Cardiac septum (tissue), 1 donor: ENCODE measurements around the gene SARS2. TPM values are rescaled to one million over a fixed set of nuclear protein-coding genes. Genes with fewer than 3 reads are reported as not detected.
"Not testable (repeated sequence)": the region's sequence is repeated elsewhere in the genome, so short reads cannot be mapped to it uniquely, and the experiment has no call there.

Experiments used
- DNase-seq: peaks from one replicate; pipeline ENCODE4 v3.0.0-alpha.2; 2020; ENCODE audit warnings: low spot score
- intact Hi-C: fragments of 100-400 bp; cut with DNase I; formaldehyde crosslinking; loops from one replicate; pipeline ENCODE4 v1.14.0; 2022
- total RNA-seq: library from RNA; stranded (reverse); fragmentation: NEBNext Ultra II Directional; extraction: Animal tissue kit (Norgen Biotek cat#: 25700); gene quantifications from one replicate; pipeline ENCODE4 v1.2.1, GENCODE V29; 2021
- donor health status: DM: no; HTN: no; CAD: no.

The SARS2 gene
- total RNA-seq, 1 donor from 2014 or later, result 12.6 TPM

DNA sequence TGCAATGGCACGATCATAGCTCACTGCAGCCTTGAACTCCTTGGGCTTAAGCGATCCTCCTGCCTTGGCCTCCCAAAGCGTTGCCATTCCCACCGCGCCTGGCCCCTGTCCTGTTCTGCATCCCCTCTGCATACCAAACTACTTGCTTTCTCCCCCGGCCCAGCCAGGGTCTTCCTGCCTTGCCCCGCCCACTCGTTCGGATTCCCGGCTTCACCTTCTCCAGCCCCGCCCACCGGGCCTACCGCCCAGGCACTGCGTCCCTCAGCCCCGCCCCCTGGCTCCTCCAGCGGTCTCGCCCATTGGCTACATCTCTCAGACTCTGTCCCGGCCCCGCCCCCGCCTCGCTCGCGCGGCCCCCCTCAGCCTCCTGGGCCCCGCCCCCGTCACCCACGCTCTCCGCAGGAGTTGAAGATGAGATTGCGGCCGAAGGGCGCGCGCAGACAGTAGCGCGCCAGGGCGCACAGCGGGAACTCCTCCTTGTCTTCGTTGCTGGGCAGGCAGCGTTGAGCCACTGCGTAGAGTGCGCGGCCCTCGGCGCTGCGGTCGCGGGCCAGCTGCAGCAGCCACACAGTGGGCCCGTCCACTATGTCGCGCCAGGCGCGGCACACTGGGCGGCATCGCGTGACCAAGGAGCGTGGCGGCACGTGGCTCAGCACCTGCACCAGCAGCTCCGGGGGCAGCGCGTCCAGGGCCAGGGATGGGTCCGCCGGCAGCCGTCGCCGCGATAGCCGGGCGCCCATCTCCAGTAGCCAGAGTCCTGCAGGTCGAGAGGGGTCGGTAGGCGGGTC, 19.2 kb upstream of the SARS2 start:
- DNase-seq, result peak; percentile 92
- intact Hi-C loops, result no loop called here

DNA sequence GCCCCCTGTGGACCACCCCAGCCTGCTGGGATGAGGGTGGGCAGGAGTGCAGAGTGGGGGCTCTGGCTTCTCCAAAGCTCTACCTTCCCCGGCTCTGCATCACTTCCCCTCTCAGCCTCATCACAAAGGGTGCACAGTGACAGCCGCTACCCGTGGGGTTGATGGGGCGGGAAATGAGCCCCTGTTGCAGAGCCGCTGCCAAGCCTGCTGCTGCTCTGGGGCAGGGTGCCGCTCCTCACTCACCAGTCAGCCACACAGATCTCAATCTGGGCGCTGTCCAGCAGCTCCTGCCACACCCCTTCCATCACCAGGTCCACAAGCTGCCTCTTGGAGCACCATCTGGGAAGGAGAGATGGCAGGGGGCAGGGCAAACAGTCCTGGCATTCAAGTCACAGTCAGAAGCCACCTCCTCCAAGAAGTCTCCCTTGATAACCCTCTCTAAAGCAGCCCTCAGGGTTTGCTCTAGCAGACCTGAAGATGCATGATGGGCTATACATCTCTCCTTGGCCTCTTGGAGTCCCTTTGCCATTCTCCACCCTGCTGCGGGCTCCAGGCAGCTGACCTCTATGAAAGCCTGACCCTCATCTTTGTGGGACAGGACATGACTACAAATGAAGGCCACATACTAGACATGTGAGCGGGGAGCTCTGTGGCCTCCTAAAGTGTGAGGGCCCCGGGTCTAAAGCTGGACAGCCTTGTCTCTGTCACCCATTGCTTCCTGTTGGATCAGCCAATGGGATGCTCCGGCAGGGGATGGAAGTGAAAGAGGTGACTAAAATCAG, 15.9 kb upstream of the SARS2 start:
- DNase-seq, result no peak
- intact Hi-C loops, result no loop called here

DNA sequence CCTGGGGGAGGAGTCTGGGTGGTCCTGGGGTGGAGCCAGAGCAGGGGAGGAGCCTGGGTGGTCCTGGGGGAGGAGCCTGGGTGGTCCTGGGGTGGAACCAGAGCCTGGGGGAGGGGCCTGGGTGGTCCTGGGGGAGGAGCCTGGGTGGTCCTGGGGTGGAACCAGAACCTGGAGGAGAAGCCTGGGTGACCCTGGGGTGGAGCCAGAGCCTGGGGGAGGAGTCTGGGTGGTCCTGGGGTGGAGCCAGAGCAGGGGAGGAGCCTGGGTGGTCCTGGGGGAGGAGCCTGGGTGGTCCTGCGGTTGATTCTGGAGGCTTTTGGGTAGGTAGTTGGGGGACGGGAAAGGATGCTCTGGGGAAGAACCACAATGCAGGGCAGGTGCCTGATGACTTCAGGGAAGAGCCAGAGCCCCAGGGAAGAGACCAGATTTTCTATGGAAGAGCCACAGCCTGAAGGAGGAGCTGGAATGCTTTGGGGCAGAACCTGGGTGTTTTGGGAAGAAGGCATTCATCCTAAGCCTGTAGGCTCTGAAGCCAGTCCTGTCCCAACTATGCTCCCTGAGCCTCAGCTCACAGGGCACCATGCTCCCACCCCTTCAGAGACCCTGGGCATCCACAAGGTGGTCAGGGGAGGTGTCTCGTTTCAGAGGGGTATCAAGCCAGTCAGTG, 15.1 kb upstream of the SARS2 start:
- intact Hi-C loops, result no loop called here

DNA sequence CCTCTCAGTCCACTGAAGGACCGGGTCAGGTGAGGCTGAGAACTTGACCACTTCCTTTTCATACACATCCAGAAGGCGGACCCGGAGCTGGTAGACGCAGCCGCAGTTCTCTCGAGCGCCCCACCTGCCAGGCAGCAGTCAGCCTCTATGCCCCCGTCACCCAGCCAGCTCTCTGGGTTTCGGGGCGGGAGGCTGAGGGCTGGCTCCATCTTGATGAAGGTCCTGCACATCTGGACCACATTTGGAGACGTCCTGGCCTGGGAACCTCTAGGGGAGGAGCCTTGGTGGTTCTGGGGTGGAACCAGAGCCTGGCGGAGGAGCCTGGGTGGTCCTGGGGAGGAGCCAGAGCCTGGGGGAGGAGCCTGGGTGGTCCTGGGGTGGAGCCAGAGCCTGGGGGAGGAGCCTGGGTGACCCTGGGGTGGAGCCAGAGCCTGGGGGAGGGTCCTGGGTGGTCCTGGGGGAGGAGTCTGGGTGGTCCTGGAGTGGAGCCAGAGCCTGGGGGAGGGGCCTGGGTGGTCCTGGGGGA, 14.5 kb upstream of the SARS2 start:
- intact Hi-C loops, result no loop called here
- no peak for DNase-seq

More for the DNA sequence above, 15.1 kb upstream of the SARS2 start:
- no peak for DNase-seq

DNA sequence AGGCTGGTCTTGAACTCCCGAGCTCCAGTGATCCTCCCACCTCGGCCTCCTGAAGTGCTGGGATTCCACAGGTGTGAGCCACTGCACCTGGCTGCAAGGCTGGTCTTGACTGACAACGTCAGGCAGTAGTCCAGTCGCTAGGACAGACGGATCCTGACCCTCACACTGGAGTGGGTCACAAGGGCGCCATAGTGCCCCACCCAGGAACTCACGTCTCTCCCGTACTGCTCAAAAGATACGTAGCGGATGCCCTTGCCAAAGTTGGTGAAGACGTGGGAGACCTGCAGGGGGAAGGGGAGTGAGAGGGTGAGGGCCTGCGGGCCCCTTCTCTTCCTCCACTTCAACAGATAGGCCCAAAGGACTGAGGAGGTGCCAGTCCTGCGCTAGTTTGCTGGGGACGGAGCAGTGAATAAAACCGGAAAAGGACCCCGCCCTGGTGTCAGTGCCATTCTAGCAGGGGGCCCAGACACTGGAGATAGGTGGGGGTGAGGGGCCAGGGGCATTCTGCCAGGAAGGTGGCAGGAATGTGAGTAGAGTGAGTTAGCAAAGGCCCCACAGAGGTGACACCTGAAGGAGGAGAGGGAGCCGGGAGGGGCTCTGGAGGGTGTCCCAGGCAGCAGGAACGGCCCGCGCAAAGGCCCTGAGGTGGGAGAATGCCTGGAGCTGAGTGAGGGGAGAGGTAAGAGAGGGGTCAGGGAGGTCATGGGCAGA, 12.1 kb upstream of the SARS2 start:
- DNase-seq, result no peak
- intact Hi-C loops, result no loop called here

DNA sequence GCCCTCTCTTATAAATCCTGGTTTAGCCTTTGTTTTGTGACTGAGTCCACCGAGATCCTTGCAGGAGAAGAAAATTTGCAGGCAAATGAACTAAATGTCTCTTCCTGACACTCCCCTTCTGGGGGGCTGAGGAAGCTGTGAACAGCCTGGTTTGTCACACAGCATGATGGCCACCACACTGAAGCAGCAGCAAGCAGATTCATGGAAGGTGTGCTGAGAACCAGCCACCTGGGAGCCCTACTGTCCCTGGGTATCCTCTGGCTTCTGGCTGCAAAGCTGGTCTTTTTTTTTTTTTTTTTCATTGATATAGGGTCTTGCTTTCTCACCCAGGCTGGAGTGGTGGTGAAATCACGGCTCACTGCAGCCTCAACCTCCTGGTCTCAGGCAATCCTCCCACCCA, 11.4 kb upstream of the SARS2 start:
- intact Hi-C loops, result no loop called here

DNA sequence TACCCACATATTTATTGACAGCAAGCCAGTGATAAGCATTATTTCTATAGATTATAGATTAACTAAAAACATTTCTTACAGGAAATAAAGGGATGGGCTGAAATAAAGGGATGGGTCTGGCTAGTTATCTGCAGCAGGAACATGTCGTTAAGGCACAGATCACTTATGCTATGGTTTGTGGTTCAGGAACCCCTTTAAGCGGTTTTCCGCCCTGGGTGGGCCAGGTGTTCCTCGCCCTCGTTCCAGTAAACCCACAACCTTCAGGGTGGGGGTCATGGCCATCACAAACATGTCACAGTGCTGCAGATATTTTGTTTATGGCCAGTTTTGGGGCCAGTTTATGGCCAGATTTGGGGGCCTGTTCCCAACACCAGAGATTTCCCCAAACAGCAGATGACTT, 10.9 kb upstream of the SARS2 start:
- DNase-seq, intact Hi-C loops: not testable (repeated sequence)

More for the DNA sequence above, 11.4 kb upstream of the SARS2 start:
- no peak for DNase-seq

DNA sequence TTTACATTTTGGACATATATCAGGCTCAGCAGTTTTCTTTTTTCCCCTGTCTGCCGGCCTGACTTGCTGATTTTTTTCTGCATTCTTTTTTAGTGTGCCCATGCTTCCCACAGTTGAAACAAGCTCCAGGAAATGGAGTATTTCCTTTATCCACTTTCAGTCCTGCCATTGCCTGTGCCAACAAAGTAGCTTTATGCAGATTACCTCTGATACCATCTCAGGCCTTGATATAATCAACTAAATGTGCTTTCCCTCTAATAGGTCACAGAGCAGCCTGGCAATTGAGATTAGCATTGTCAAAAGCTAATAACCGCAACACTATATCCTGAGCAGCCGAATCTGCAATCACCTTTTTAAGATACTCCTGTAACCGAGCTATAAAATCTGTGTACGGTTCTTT, 9.4 kb upstream of the SARS2 start:
- no peak for DNase-seq
- intact Hi-C loops, result no loop called here

DNA sequence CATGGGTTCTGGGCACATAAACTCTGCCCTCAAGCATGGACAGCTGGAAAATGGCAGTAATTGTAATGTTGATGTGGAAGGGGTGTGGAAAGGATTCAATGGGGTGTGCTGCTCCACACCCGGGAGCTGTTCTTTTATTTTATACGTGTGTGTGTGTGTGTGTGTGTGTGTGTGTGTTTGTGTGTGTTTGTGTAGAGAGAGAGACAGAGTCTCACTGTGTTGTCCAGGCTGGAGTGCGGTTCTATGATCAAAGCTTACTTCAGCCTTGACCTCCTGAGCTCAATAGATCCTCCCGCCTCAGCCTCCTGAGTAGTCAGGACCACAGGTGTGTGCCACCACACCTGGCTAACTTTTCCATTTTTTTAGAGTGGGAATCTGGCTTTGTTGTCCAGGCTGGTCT, 3.0 kb upstream of the SARS2 start:
- intact Hi-C loops, result loop anchor here (5.0 kb wide), 2 partner anchors 296 to 531 kb away; partner anchors contain the start of gene FAM98C
- no peak for DNase-seq

DNA sequence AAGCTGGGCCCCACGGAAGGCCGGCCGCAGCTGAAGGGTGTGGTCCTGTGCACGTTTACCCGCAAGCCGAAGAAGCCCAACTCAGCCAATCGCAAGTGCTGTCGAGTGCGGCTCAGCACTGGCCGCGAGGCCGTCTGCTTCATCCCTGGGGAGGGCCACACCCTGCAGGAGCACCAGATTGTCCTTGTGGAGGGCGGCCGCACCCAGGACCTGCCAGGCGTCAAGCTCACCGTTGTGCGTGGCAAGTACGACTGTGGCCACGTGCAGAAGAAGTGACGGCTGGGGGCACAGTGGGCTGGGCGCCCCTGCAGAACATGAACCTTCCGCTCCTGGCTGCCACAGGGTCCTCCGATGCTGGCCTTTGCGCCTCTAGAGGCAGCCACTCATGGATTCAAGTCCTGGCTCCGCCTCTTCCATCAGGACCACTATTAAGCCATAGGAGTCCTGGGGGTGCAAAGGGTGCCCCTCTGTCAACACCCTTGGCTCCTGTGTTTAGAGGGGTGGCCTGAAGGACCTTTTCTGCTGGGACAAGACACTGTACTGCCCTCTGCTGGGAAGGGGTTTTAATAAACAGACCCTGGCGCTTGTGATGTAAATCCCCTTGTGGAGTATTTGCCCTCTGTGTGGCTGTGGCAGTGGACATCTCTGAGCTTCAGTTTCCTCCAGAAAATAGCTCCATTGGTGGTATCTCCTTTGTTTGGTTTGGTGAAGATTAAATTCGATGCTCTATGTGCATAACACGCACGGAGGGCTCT, 2.0 kb upstream of the SARS2 start:
- DNase-seq, result no peak
- intact Hi-C loops, result loop anchor here (5.0 kb wide), 2 partner anchors 295 to 530 kb away; partner anchors contain the start of gene FAM98C

DNA sequence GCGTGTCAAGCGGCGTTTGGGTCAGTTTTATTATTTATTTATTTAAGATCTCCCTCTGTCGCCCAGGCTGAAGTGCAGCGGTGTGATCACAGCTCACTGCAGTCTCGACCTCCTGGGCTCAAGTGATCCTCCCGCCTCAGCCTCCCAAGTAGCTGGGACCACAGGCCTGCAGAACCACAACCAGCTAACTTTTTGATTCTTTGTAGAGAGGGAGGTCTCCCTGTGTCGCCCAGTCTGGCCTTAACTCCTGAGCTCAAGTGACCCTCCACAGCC, 894 bp upstream of the SARS2 start:
- intact Hi-C loops, result loop anchor here (2.0 to 5.0 kb wide), 4 partner anchors 33 to 529 kb away; partner anchors contain the start of genes FAM98C, NFKBIB and SIRT2
- no peak for DNase-seq

DNA sequence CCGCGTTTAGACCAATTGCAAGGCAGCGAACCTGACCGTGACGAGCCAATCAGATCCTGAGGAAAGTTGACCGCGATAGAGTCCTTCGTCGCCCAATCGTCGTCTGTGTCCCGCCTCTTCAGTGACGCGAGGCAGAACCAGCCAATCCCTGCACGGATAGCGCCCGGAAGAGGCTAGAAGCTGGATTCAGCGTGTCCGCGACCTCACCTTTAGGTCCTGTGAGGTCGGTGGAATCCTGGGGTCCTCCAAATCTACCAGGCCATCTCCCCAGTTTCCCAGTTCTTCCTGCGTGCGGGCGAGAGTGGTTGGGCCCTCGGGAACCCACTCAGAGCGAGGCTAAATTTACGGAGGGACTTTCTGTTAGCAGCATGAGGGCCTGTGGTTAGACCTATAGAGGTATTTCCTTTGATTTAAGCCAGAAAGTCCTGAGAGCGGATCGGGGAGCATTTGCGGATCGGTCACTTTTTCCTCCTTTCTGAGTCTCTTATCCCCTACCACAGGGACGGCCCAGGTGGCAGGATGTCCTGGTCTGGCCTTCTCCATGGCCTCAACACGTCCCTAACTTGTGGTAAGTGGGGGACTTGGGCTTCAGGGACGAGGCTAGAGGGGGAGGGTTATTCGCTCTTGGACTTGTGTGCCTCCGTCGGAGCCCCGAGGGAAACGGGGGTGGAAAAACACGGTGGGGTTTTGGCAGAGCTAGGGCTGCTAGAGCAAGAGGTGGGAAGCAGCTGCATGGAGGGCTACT, 385 bp upstream of the SARS2 start, which contains the start of gene MRPS12:
Gene MRPS12 (plus strand): TSS at position 169 of the 745 bp plus-strand sequence. CDS start 351 bp downstream, at position 520.
- peak; percentile 99 for DNase-seq
- intact Hi-C loops, result loop anchor here (2.0 to 5.0 kb wide), 4 partner anchors 32 to 529 kb away; partner anchors contain the start of genes FAM98C, NFKBIB and SIRT2

DNA sequence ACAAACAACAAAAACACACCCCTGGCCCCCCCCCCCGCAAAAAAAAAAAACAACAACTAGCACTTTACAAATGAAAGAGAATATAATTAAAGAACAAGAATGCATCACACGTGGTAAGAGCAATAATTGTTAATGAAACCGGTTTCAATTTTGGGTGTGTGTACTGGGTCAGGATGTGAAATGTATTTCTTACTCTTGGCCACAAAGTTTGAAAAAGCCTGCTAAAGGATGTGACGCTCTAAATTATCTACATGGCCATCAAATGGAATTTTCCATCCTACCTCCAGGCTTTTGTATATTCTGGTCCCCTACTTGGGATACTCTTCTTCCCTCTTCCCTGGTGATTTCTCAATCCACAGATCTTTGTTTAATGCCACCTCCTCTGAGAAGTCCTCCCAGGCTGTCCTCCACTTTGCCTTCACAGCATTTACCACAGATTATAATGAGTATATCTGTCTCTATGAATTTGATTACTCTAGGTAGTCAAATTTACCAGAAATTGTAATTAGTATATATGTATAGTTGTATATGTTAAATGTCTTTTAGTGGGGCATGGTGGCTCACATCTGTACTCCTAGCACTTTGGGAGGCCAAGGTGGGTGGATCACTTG, 2.1 kb downstream of the SARS2 start:
- intact Hi-C loops, result no loop called here

DNA sequence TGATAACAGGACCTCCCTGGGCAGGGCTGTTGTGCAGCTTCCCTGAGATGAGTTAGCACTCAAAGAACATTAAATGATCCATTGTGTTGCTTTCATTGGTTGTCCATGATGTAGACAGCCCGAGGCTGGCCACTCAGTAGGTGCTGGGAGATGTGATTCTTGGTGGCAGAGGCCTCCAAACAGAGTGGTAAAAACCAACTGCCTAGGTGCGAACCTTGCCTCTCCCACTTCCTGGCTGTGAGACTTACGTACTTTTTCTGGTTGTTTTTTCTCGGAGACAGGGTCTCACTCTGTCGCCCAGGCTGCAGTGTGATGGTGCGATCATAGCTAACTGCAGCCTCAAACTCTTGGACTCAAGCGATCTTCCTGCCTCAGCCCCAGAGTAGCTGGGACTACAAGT, 6.2 kb downstream of the SARS2 start:
- intact Hi-C loops, result no loop called here
- no peak for DNase-seq

More for the DNA sequence above, 2.1 kb downstream of the SARS2 start:
- DNase-seq, result no peak

DNA sequence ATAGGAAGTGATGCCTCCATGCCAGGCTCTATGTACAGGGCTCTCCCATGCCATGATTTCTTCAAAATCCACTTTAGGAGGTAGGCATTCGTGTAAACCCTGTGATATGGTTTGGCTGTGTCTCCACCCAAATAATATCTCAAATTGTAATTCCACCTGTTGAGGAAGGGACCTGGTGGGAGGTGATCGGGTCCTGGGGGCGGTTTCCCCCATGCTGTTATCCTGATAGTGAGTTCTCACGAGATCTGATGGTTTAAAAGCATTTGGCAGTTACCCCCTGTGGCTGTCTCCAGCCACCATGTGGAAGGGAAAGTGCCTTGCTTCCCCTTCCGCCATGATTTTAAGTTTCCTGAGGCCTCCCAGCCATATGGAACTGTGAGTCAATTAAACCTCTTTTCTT, 8.1 kb downstream of the SARS2 start:
- intact Hi-C loops, result no loop called here
- DNase-seq, result no peak

DNA sequence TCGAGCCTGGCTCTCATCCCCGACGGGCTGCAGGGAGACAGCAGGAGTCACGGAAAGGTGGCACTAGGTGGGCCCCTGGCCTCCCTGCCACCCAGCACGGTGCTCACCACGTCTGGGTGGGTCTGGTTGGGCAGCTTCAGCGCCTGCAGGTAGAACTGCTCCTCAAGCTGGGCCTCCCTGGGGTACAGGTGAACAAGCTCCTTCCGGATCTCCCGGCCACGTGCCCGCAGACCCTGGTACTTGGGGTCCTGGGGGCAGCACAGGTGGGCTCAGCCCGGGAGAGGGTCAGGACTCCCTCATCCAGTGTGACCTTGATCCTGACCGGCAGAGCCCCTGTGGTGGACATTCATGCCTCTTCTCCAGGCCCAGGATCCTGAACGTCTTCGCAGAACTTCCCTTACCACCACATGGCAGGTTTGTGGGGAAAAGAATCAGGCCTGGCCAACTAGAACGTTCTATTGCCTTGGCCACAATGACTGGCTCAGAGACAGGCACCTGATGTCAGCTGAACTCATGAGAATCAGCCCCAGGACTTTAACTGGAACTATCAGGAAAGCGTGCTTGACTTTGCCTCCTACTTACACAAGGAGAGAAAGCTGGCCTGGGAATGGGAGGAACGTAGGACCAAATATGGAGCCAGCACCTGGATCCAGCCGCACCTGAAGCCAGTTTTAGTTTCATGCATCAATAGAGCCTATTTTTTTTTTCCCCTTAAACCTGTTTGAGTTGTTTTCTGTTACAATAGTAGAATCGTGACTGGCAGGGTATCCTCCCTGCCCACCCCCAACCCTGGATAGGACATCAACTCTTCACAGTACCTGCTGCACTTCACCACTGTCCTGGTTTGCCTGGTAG, 8.9 kb downstream of the SARS2 start:
- no peak for DNase-seq

More for the DNA sequence above, 8.9 kb downstream of the SARS2 start:
- intact Hi-C loops, result no loop called here
